22Rv1 (cell line): ENCODE results near the gene EMC6.

ENCODE experiments used
- H3K27ac ChIP-seq: fragments of 450-650 bp; 2 replicates; pipeline ENCODE4 v1.5.1; 2017
- CTCF ChIP-seq: fragments of 450-650 bp; IDR thresholded peaks from 2 replicates; pipeline ENCODE4 v1.5.1; 2017; ENCODE audit warnings: mild to moderate bottlenecking
- ZFX ChIP-seq: fragments of 450-650 bp; IDR thresholded peaks from 2 replicates; pipeline ENCODE4 v1.6.1; 2017; ENCODE audit warnings: antibody characterized with exemption, borderline replicate concordance

The EMC6 gene

GRCh38 chr17:3656755-3657587 lies 11.6 kb upstream of the EMC6 start:
- TF ChIP-seq CTCF (no peak), ZFX (no peak)
- no peak overlapping the region for H3K27ac ChIP-seq

GRCh38 chr17:3657588-3657869 lies 11.1 kb upstream of the EMC6 start:
- H3K27ac ChIP-seq = no peak overlapping the region
- TF ChIP-seq ZFX (no peak), CTCF (no peak)

GRCh38 chr17:3657874-3658783 lies 10.5 kb upstream of the EMC6 start:
- TF ChIP-seq CTCF = no peak
- TF ChIP-seq ZFX = no peak
- H3K27ac ChIP-seq = no peak overlapping the region

GRCh38 chr17:3658784-3659449 lies 9.7 kb upstream of the EMC6 start:
- H3K27ac ChIP-seq = no peak overlapping the region
- TF ChIP-seq ZFX (no peak), CTCF (no peak)

GRCh38 chr17:3659541-3660111 lies 9.0 kb upstream of the EMC6 start:
- no peak overlapping the region for H3K27ac ChIP-seq

More at GRCh38 chr17:3659541-3660111, 9.0 kb upstream of the EMC6 start:
- TF ChIP-seq CTCF (no peak), ZFX (no peak)
